ENCODE measurements around the gene CTCF. TPM values are rescaled to one million over a fixed set of nuclear protein-coding genes. Genes with fewer than 3 reads are reported as not detected.

The CTCF gene
- total and polyA plus RNA-seq, 2 donors (not counting 3 experiments of a cell fraction or from before 2014, with no cell fraction given) = 20.7 to 40.0 TPM

DNA sequence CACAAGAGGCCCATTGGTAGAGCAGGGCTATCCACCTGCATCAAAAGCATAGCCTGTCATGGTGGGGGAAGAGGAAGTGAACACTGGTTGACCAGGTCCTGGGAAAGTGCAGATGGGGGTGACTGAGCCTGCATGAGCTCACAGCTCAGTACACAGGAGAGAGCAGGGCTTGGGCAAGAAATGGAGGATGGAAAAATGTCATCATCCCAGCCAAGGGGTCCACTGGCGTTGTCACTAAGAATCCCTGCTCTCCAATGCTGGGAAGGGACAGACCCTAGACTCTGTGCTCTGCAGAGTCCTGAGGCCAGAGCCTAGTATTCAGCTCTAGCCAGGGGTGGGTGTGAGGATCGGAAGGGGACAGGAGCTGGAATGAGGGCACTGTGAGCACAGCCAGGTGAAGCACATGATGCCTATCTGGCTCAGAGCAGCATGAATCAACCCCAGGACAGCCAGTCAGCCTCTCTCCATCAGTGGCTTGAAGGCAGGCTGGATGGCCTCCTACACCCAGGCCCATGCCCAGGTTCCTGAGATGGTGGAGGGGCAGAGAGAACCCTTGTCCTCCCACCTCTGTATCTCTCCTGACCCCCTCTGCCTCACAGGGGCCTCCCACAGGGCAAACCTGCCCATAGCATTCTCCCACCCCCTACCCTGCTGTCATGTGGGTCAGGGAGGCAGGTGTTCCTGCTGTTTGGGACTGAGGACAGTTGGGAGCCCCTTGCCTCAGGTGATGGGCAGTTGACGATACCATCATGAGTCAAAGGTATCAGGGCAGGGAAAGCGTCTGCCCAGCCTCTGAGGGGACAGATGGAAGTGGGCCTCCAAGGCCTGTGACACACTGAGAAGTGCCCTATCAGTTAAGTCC is 13.8 kb upstream of the CTCF start:
- dilution Hi-C loops (cut with MboI; ENCODE audit: extremely low pct_ligation_motif_present, low sequenced_read_pairs) (no loop called here), intact Hi-C loops (cut with micrococcal nuclease) (no loop called here)
- no peaks in the 10 kb centered on the region for H3K9me3 ChIP-seq (replicated peaks; ENCODE audit: control insufficient read depth, insufficient read depth, low read length)
- no peaks in the 10 kb centered on the region for H3K79me2 ChIP-seq (ENCODE audit: control insufficient read depth, insufficient read depth, low read length)
- CTCF ChIA-PET = interaction anchor here (1.1 to 14.4 kb wide), 15 partner anchors 10 to 119 kb away, joined by 3 to 246 read pairs (median 20); partner anchors contain the start of genes ACD, C16orf86, CARMIL2 and CTCF
- peak; percentile 21 for TF ChIP-seq POLR2AphosphoS5 (IDR thresholded peaks at IDR 0.05; ENCODE audit: insufficient read depth, low read depth, low read length)
- TF ChIP-seq, protein P1, sequence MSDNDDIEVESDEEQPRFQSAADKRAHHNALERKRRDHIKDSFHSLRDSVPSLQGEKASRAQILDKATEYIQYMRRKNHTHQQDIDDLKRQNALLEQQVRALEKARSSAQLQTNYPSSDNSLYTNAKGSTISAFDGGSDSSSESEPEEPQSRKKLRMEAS (IDR thresholded peaks at IDR 0.05; ENCODE audit: insufficient read depth, insufficient read length) = no peak
- no peak for TF ChIP-seq JUN (IDR thresholded peaks at IDR 0.05; ENCODE audit: borderline replicate concordance, insufficient read depth, insufficient read length, low read depth)
- no peak for TF ChIP-seq MYC (IDR thresholded peaks at IDR 0.05; ENCODE audit: low read depth, low read length)
- no peak for TF ChIP-seq FOS (IDR thresholded peaks at IDR 0.05; ENCODE audit: borderline replicate concordance, insufficient read depth, low read length)
- no peak for TF ChIP-seq GATA2 (IDR thresholded peaks at IDR 0.05; ENCODE audit: insufficient read depth, insufficient read length, low read depth, low read length)
- no peak for TF ChIP-seq CTCF (IDR thresholded peaks at IDR 0.05; ENCODE audit: extremely low read depth in 1 of 2, insufficient read depth in 1 of 2, low read depth in 1 of 2, low read length in 2 of 2)
- TF ChIP-seq POLR2A (IDR thresholded peaks at IDR 0.05; ENCODE audit: low read depth, low read length) = peak; percentile 42
- TF ChIP-seq EZH2 (IDR thresholded peaks at IDR 0.05; ENCODE audit: borderline replicate concordance, low read depth, low read length, severe bottlenecking) = no peak
- DNase-seq (ENCODE audit: low read depth, low spot score) (peak; percentile 55), FAIRE-seq (no peak)
- H4K20me1 ChIP-seq (replicated peaks; ENCODE audit: control insufficient read depth, extremely low read depth, insufficient read depth, low read length) = no peaks in the 10 kb centered on the region
- peaks cover 7 to 26% of the 10 kb centered on the region in 2 experiments for H3K36me3 ChIP-seq (ENCODE audit: control insufficient read depth in 2 of 2, extremely low read depth in 1 of 2, insufficient read depth in 2 of 2, low read length in 2 of 2)
- H3K27me3 ChIP-seq (ENCODE audit: control insufficient read depth in 2 of 2, insufficient read depth in 2 of 2, low read length in 2 of 2) = no peaks in the 10 kb centered on the region
- H3K27ac ChIP-seq (ENCODE audit: insufficient read depth, low read depth, low read length) = peak overlapping the region; percentile 83
- no peak overlapping the region for H3K4me2 ChIP-seq (ENCODE audit: insufficient read depth, low read length)
- POLR2A ChIA-PET = interaction anchor here (1.6 to 2.5 kb wide), 3 partner anchors 7 to 27 kb away, joined by 6 to 24 read pairs (median 8); partner anchors contain the start of gene CTCF
- no TSS peak for BruUV-seq (replicated peaks)
- H3K4me1 ChIP-seq (ENCODE audit: control insufficient read depth, extremely low read depth, insufficient read depth, low read length) = peaks cover 23% of the 10 kb centered on the region
- no peak overlapping the region for H3K4me3 ChIP-seq (replicated peaks in 1 of 3; ENCODE audit: insufficient read depth in 1 of 3, low read depth in 1 of 3, low read length in 3 of 3)
- no peaks in the 10 kb centered on the region for H3K9me1 ChIP-seq (replicated peaks; ENCODE audit: control insufficient read depth, extremely low read depth, insufficient read depth, low read length)
- no peak overlapping the region for H2AFZ ChIP-seq (ENCODE audit: low read depth, low read length)
- no peak overlapping the region for H3K9ac ChIP-seq (replicated peaks; ENCODE audit: extremely low read depth, insufficient read depth, low read length)

All from endothelial cell of umbilical vein (primary cell).